HEK293T (cell line): ENCODE results near the gene FAM98A.

Source experiments
- FOXK2 ChIP-seq: fragments of 450-650 bp; IDR thresholded peaks from 2 replicates; pipeline ENCODE4 v1.6.1; 2016; ENCODE audit warnings: mild to moderate bottlenecking
- FOXM1 ChIP-seq: fragments of 450-650 bp; IDR thresholded peaks from 2 replicates; pipeline ENCODE4 v1.6.1; 2017; ENCODE audit warnings: mild to moderate bottlenecking, borderline replicate concordance
- NFRKB ChIP-seq: fragments of 450-650 bp; IDR thresholded peaks from 2 replicates; pipeline ENCODE4 v1.6.1; 2016; ENCODE audit warnings: mild to moderate bottlenecking, moderate library complexity
- PKNOX1 ChIP-seq: fragments of 450-650 bp; IDR thresholded peaks from 2 replicates; pipeline ENCODE4 v1.6.1; 2016
- SUZ12 ChIP-seq: fragments of 450-650 bp; IDR thresholded peaks from 2 replicates; pipeline ENCODE4 v1.6.1; 2016; ENCODE audit warnings: mild to moderate bottlenecking
- ZNF384 ChIP-seq: fragments of 450-650 bp; IDR thresholded peaks from 2 replicates; pipeline ENCODE4 v1.6.1; 2016

GRCh38 chr2:33583194-33583938 is 15.7 kb downstream of the FAM98A start:
- TF ChIP-seq FOXK2, result no peak
- no peak for TF ChIP-seq NFRKB
- no peak for TF ChIP-seq SUZ12
- TF ChIP-seq ZNF384, result no peak
- TF ChIP-seq PKNOX1, result no peak
- TF ChIP-seq FOXM1, result no peak
